WTC11 (cell line): ENCODE results near the gene KLHDC7A. TPM values are rescaled to one million over a fixed set of nuclear protein-coding genes. Genes with fewer than 3 reads are reported as not detected.

ENCODE experiments used
- ATAC-seq: fragments of 200-7000 bp; cut with Tn5 transposase; 2 replicates; pipeline ENCODE4 v1.10.0; 2021; ENCODE audit warnings: mild to moderate bottlenecking, moderate library complexity
- CTCF ChIA-PET: fragments of 300-600 bp; sonication (Branson Sonifier 250); formaldehyde crosslinking; loops from one replicate; lab custom pipeline; 2021; ENCODE audit warnings: antibody characterized with exemption; lab: Charles Lee
- POLR2A ChIA-PET: fragments of 350-600 bp; sonication (Branson Sonifier 250); formaldehyde crosslinking; loops from one replicate; lab custom pipeline; 2021; ENCODE audit warnings: antibody characterized with exemption; lab: Charles Lee
- DNase-seq: peaks from one replicate; pipeline ENCODE4 v3.0.0; 2021; ENCODE audit warnings: low spot score
- H3K27ac Mint-ChIP-seq: 2 replicates; pipeline ENCODE4 v1.8.0; 2021; ENCODE audit warnings: mixed read lengths
- H3K27me3 Mint-ChIP-seq: 2 replicates; pipeline ENCODE4 v1.8.0; 2021; ENCODE audit warnings: low read depth, mild to moderate bottlenecking, moderate library complexity, mixed read lengths
- H3K36me3 Mint-ChIP-seq: 2 replicates; pipeline ENCODE4 v1.8.0; 2021; ENCODE audit warnings: mixed read lengths
- H3K4me1 Mint-ChIP-seq: 2 replicates; pipeline ENCODE4 v1.8.0; 2022; ENCODE audit warnings: mixed read lengths
- H3K4me3 Mint-ChIP-seq: 2 replicates; pipeline ENCODE4 v1.8.0; 2021; ENCODE audit warnings: mild to moderate bottlenecking, moderate library complexity, mixed read lengths
- H3K9me3 Mint-ChIP-seq: 2 replicates; pipeline ENCODE4 v1.8.0; 2021; ENCODE audit warnings: mixed read lengths
- AR ChIP-seq: fragments of 250-450 bp; sonication (Bioruptor Pico); IDR thresholded peaks from 2 replicates; pipeline ENCODE4 v1.9.0; 2021; ENCODE audit warnings: mild to moderate bottlenecking
- EMX1 ChIP-seq: fragments of 250-450 bp; sonication (Bioruptor Pico); IDR thresholded peaks from 2 replicates; pipeline ENCODE4 v1.8.0; 2021; ENCODE audit warnings: mild to moderate bottlenecking
- ESRRA ChIP-seq: sonication (generic); formaldehyde crosslinking; IDR thresholded peaks from 2 replicates; pipeline ENCODE4 v1.8.1; 2022; ENCODE audit warnings: mild to moderate bottlenecking, missing genetic modification reagents, borderline replicate concordance
- ETV6 ChIP-seq: sonication (generic); formaldehyde crosslinking; IDR thresholded peaks from 2 replicates; pipeline ENCODE4 v1.8.1; 2022; ENCODE audit warnings: mild to moderate bottlenecking, missing genetic modification reagents
- GRHL2 ChIP-seq: fragments of 250-450 bp; sonication (Bioruptor Pico); IDR thresholded peaks from 2 replicates; pipeline ENCODE4 v1.8.0; 2022; ENCODE audit warnings: mild to moderate bottlenecking, moderate library complexity; ENCODE audit not compliant: insufficient replicate concordance, severe bottlenecking
- IRF2 ChIP-seq: sonication (generic); formaldehyde crosslinking; IDR thresholded peaks from 2 replicates; pipeline ENCODE4 v1.8.0; 2022; ENCODE audit warnings: low read depth, missing genetic modification reagents, borderline replicate concordance
- MXD4 ChIP-seq: fragments of 250-450 bp; sonication (Bioruptor Pico); IDR thresholded peaks from 2 replicates; pipeline ENCODE4 v1.8.0; 2021; ENCODE audit warnings: mild to moderate bottlenecking, moderate library complexity, borderline replicate concordance
- NR2C2 ChIP-seq: sonication (generic); formaldehyde crosslinking; IDR thresholded peaks from 2 replicates; pipeline ENCODE4 v1.8.0; 2022; ENCODE audit warnings: mild to moderate bottlenecking, missing genetic modification reagents
- RELA ChIP-seq: sonication (generic); formaldehyde crosslinking; IDR thresholded peaks from 2 replicates; pipeline ENCODE4 v1.8.1; 2022; ENCODE audit warnings: missing genetic modification reagents, mild to moderate bottlenecking, borderline replicate concordance
- SOX15 ChIP-seq: fragments of 250-450 bp; sonication (Bioruptor Pico); IDR thresholded peaks from 2 replicates; pipeline ENCODE4 v1.9.0; 2021; ENCODE audit warnings: mild to moderate bottlenecking
- ZNF396 ChIP-seq: fragments of 250-450 bp; sonication (Bioruptor Pico); IDR thresholded peaks from 2 replicates; pipeline ENCODE4 v1.8.0; 2021; ENCODE audit warnings: mild to moderate bottlenecking, moderate library complexity, borderline replicate concordance
- ZNF532 ChIP-seq: fragments of 250-450 bp; sonication (Bioruptor Pico); IDR thresholded peaks from 2 replicates; pipeline ENCODE4 v1.9.0; 2021; ENCODE audit warnings: mild to moderate bottlenecking, borderline replicate concordance
- ZNF671 ChIP-seq: fragments of 250-450 bp; sonication (Bioruptor Pico); IDR thresholded peaks from 2 replicates; pipeline ENCODE4 v1.8.0; 2021; ENCODE audit warnings: mild to moderate bottlenecking
- total RNA-seq: library from RNA; stranded (reverse); gene quantifications from 3 replicates; pipeline ENCODE4 v1.2.3, GENCODE V29; 2021
- TF ChIP-seq, protein P1 (sequence below): sonication (generic); formaldehyde crosslinking; IDR thresholded peaks from 2 replicates; pipeline ENCODE4 v1.8.1; 2022; ENCODE audit warnings: low read depth, missing genetic modification reagents, borderline replicate concordance
- TF ChIP-seq, protein P2 (sequence below): sonication (generic); formaldehyde crosslinking; IDR thresholded peaks from 2 replicates; pipeline ENCODE4 v1.8.1; 2023; ENCODE audit warnings: mild to moderate bottlenecking, missing genetic modification reagents
- TF ChIP-seq, protein P3 (sequence below): fragments of 250-450 bp; sonication (Bioruptor Pico); conservative IDR thresholded peaks from 2 replicates; pipeline ENCODE4 v1.9.0; 2021; ENCODE audit warnings: mild to moderate bottlenecking

KLHDC7A gene
- total RNA-seq, 1 experiment from 2014 or later = 14.3 TPM

DNA sequence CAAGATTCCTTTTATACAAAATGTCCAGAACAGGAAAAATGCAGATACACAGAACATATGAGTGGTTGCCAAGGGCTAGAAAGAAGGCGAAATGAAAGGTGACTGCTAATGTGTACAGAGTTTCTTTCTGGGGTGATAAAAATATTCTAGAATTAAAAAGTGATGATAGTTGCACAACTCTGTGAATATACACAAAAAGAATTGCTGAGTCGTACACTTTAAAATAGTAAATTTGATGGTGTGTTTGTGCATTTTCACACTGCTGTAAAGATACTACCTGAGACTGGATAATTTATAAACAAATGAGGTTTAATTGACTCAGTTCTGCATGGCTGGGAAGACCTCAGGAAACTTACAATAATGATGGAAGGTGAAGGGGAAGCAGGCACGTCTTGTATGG, 23.9 kb downstream of the KLHDC7A start:
- Mint-ChIP-seq H3K27ac (no peak overlapping the region), H3K27me3 (peaks cover 40% of the 10 kb centered on the region), H3K9me3 (peaks cover 26% of the 10 kb centered on the region), H3K36me3 (peaks cover 2% of the 10 kb centered on the region; the same call in 1 of the 2 replicates), H3K4me3 (no peak overlapping the region), H3K4me1 (peaks cover 4% of the 10 kb centered on the region; the same call in 1 of the 2 replicates)
- CTCF ChIA-PET = interaction anchor here (1.0 kb wide), 1 partner anchor 77 kb away, joined by 4 read pairs; no protein-coding TSS in a partner anchor
- DNase-seq (no peak), ATAC-seq (no peak)
- TF ChIP-seq ZNF396 = no peak
- TF ChIP-seq, protein P1, sequence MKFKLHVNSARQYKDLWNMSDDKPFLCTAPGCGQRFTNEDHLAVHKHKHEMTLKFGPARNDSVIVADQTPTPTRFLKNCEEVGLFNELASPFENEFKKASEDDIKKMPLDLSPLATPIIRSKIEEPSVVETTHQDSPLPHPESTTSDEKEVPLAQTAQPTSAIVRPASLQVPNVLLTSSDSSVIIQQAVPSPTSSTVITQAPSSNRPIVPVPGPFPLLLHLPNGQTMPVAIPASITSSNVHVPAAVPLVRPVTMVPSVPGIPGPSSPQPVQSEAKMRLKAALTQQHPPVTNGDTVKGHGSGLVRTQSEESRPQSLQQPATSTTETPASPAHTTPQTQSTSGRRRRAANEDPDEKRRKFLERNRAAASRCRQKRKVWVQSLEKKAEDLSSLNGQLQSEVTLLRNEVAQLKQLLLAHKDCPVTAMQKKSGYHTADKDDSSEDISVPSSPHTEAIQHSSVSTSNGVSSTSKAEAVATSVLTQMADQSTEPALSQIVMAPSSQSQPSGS (CRISPR knock-in tag) = no peak
- TF ChIP-seq IRF2 (CRISPR knock-in tag) = no peak
- TF ChIP-seq ESRRA = no peak
- no peak for TF ChIP-seq NR2C2
- TF ChIP-seq MXD4 (CRISPR knock-in tag) = no peak
- no peak for TF ChIP-seq ZNF532 (CRISPR knock-in tag)
- TF ChIP-seq RELA = no peak
- TF ChIP-seq, protein P2, sequence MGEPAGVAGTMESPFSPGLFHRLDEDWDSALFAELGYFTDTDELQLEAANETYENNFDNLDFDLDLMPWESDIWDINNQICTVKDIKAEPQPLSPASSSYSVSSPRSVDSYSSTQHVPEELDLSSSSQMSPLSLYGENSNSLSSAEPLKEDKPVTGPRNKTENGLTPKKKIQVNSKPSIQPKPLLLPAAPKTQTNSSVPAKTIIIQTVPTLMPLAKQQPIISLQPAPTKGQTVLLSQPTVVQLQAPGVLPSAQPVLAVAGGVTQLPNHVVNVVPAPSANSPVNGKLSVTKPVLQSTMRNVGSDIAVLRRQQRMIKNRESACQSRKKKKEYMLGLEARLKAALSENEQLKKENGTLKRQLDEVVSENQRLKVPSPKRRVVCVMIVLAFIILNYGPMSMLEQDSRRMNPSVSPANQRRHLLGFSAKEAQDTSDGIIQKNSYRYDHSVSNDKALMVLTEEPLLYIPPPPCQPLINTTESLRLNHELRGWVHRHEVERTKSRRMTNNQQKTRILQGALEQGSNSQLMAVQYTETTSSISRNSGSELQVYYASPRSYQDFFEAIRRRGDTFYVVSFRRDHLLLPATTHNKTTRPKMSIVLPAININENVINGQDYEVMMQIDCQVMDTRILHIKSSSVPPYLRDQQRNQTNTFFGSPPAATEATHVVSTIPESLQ (CRISPR knock-in tag) = no peak
- no peak for TF ChIP-seq AR (CRISPR knock-in tag)
- POLR2A ChIA-PET = no interaction called here

GRCh38 chr1:18505666-18506065, 24.9 kb downstream of the KLHDC7A start:
- CTCF ChIA-PET = interaction anchor here (0.7 to 1.5 kb wide), 4 partner anchors 76 to 184 kb away, joined by 3 to 4 read pairs (median 4); no protein-coding TSS in a partner anchor
- no peak overlapping the region for H3K27ac Mint-ChIP-seq
- POLR2A ChIA-PET = no interaction called here
- ATAC-seq = no peak
- peaks cover 1% of the 10 kb centered on the region; the same call in 1 of the 2 replicates for H3K4me1 Mint-ChIP-seq
- H3K9me3 Mint-ChIP-seq = peaks cover 26% of the 10 kb centered on the region
- H3K36me3 Mint-ChIP-seq = peaks cover 2% of the 10 kb centered on the region; the same call in 1 of the 2 replicates
- H3K4me3 Mint-ChIP-seq = no peak overlapping the region
- peaks cover 31% of the 10 kb centered on the region for H3K27me3 Mint-ChIP-seq
- DNase-seq = no peak
- no peak for TF ChIP-seq ZNF671 (CRISPR knock-in tag)
- no peak for TF ChIP-seq EMX1 (CRISPR knock-in tag)
- TF ChIP-seq, protein P2 (CRISPR knock-in tag) = no peak
- no peak for TF ChIP-seq SOX15
- TF ChIP-seq GRHL2 (CRISPR knock-in tag) = no peak
- TF ChIP-seq, protein P3, sequence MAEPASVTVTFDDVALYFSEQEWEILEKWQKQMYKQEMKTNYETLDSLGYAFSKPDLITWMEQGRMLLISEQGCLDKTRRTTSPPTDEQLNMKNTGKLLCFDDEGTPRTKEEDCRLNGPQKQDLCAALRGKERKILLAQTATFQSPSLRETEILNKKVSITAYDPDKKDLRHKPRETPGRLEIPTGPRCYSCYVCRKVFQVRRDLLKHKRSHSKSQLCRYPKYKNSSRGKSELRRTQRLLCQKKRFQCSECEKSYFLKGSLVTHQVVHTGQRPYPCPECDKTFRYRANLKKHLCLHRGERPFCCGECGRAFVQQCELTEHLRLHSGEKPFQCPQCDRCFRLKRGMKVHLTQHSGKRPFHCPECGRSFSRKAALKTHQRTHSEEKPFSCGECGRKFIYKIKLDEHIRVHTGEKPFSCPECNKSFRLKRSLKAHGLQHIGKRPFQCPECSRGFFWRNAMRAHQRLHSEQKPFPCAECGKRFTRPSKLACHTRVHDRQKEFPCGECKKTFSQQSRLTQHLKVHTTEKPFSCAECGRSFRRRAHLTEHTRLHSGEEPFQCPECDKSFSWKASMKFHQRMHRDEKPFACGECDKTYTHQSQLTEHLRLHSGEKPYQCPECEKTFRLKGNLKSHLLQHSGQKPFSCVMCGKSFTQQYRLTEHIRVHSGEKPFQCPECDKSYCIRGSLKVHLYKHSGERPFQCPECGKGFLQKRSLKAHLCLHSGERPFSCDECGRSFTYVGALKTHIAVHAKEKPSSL (CRISPR knock-in tag) = no peak
- TF ChIP-seq RELA = no peak
- TF ChIP-seq ETV6 (CRISPR knock-in tag) = no peak
